Activated CD4-positive, alpha-beta T cell treated with anti-CD3 and anti-CD28 coated beads, Interleukin-2, amount 50 U/mL, for 4 hours (primary cell): ENCODE results near the gene NELL1.

Experiments used
- DNase-seq, 2 experiments: peaks; one replicate each; pipeline ENCODE4 v3.0.0-alpha.2; 2020

NELL1 gene

DNA sequence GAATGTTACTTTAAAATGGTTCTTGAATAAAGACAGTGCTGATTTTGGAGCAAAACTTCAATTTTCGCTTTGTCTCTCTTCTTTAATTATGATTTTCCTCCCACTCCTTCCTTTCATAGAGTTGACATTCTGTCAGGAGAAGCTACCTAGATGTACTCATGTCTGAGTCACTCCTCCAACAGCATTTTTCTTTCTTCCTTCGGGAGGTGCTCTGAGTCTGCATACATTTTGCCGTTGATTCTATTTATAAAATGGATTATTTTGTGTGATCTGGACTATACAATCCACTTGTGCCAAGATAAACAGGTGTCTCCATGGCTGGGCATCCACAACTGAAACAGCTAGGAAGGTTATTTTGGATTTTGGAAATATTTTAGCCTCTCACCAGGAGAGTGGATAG, 935.2 kb downstream of the NELL1 start:
- DNase-seq = no peak

- no peak for DNase-seq
These were observed 942.9 kb downstream of the NELL1 start for GRCh38 chr11:21612326-21612725.

DNA sequence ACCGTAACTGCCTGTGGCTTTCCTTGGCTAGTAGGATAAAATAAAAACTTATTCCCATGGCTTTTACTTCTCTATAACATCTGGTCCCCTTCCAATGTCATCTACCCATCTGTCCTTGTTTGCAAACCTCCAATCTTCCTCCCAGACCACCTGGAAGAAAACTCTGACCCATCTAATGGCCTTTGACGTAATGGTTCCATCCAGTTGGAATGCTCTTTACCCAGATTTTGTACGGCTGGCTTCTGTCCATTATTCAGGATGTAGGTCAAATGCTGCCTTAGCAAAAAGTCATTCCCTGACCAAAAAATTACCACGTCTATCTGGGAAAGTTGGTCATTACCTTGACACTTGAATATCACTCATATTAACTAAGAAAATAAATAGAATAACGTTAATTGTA, 945.6 kb downstream of the NELL1 start:
- no peak for DNase-seq

GRCh38 chr11:21615955-21616371, 946.6 kb downstream of the NELL1 start:
- no peak for DNase-seq

- no peak for DNase-seq
These were observed 953.2 kb downstream of the NELL1 start for GRCh38 chr11:21622566-21622965.

- DNase-seq = no peak
These were observed 953.6 kb downstream of the NELL1 start for GRCh38 chr11:21622995-21623394.
